ENCODE measurements around the gene SPTAN1.
"Not testable (repeated sequence)": the region's sequence is repeated elsewhere in the genome, so short reads cannot be mapped to it uniquely, and the experiment has no call there.

The SPTAN1 gene

GRCh38 chr9:128552744-128553440, 505 bp downstream of the SPTAN1 start:
- DNase-seq = peak in 37 of 56 donors; percentile 5 to 69 (median 45)

GRCh38 chr9:128553728-128554127, 1.3 kb downstream of the SPTAN1 start:
- no peak for DNase-seq

GRCh38 chr9:128554155-128554862, 1.9 kb downstream of the SPTAN1 start:
- DNase-seq = peak in 14 of 56 donors; percentile 4 to 30 (median 10)

DNA sequence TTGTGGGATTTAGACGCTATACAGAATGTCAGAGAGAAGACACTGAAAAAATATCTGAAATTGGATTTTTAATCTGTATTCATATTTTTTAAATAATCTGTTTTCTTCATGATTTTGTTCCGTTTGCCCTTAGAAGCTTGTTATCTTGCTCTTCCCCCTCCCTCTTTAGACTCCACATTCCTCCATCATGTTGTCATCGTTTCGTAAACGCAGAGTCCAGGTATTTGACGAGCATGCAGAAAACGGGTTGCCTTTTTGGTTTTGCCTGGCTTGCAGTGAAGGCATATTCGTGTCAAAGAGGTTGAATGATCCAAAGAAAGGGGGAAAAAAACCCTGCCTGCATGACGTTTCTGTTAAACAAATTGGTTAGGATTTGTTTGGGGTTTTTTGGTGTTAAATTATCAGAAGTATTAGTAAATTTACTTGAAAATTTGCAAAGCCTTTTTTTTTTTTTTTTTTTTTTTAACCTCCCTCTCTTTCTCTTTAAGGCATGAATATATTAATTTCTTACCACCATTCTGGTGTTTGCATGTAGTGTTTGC, 2.9 kb downstream of the SPTAN1 start:
- no peak for DNase-seq

GRCh38 chr9:128556276-128556675, 3.9 kb downstream of the SPTAN1 start:
- no peak for DNase-seq

DNA sequence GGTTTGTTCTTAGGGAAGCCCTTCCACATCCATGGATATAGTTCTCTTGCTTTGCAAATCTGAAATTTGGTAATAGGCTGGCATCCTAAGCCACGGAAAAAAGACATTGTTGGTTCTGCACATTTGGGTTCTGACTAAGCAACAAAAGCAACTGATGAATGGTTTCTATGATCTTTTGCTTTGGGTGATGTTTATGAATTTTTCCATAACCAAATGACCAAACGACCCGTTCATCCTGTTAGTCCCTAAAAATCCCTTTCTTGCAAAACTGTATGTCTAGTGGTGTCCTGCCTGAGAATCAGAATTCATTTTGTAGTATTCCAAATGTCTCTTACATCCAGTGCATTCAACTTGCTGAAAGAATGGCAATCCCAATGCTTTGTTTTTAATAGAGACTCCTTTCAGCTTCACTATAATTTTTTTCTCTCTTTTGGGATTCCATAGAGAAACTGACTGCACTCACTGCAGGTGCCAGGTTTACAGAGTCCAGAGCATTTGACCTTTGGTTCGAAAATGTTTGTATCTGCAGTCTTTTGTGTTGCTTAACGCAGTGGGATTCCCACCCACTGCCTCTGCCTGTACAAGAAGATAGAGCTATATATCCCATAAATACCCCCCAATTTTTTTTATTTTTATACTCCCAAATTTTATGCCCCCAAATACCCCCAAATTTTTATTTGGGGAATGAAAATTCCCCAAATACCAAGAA, 4.7 kb downstream of the SPTAN1 start:
- no peak for DNase-seq

- peak in 53 of 56 donors; percentile 22 to 93 (median 76) for DNase-seq
Measured at GRCh38 chr9:128558431-128559310, 6.3 kb downstream of the SPTAN1 start.

- DNase-seq = no peak
Measured at GRCh38 chr9:128565578-128565977, 13.2 kb downstream of the SPTAN1 start.

GRCh38 chr9:128568470-128569078, 16.2 kb downstream of the SPTAN1 start:
- DNase-seq = no peak

DNA sequence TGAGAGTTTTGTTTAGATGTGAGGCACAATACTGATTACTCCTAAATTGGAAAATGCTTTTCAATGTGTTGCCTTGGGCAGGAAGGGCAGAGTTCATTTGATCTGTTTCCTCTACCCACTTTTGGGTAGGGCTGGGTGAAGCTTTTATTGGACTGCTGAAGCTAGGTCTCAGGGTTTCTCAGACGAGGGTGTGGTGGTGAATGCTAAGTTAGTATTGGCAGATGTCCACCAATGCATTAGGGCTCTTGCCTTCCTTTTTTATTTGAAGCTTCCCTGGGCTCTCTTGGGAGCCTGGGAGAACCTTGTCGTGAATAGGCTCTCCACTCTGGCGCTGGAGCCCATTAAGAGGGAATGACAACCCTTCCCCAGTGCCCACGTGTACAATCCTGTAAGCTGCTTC, 23.1 kb downstream of the SPTAN1 start:
- DNase-seq = peak in 22 of 56 donors; percentile 3 to 68 (median 16)

- no peak for DNase-seq
Measured at GRCh38 chr9:128575916-128576315, 23.5 kb downstream of the SPTAN1 start.

- DNase-seq = no peak
Measured at GRCh38 chr9:128577206-128577605, 24.8 kb downstream of the SPTAN1 start.

GRCh38 chr9:128579194-128579593, 26.8 kb downstream of the SPTAN1 start:
- no peak for DNase-seq

- DNase-seq = no peak
Measured at GRCh38 chr9:128580731-128581130, 28.3 kb downstream of the SPTAN1 start.

DNA sequence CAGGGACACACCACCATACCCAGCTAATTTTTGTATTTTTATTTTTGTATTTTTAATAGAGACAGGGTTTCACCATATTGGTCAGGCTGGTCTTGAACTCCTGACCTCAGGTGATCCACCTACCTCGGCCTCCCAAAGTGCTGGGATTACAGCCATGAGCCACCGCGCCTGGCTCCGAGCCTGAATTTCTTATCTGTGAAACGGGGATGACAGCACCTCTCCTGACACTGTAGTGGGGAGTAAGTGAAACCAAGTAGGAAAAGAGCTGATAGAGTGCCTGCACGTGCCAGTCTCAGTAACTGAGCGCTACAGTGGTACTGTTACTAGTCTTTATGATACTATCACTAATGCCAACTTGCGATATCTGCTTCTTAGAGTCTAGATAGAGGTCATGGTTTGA, 32.8 kb downstream of the SPTAN1 start:
- not testable (repeated sequence) for DNase-seq

DNA sequence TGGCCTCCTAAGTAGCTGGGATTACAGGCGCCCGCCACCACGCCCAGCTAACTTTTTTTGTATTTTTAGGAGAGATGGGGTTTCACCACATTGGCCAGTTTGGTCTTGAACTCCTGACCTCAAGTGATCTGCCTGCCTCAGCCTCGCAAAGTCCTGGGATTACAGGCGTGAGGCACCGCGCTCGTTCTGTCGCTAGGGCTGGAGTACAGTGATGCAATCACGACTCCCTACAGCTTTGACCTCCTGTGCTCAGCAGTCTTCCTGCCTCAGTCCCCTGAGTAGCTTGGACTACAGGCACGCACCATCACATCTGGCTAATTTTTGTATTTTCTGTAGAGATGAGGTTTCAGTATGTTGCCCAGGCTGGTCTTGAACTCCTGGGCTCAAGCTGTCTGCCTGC, 34.5 kb downstream of the SPTAN1 start:
- DNase-seq = not testable (repeated sequence)

DNA sequence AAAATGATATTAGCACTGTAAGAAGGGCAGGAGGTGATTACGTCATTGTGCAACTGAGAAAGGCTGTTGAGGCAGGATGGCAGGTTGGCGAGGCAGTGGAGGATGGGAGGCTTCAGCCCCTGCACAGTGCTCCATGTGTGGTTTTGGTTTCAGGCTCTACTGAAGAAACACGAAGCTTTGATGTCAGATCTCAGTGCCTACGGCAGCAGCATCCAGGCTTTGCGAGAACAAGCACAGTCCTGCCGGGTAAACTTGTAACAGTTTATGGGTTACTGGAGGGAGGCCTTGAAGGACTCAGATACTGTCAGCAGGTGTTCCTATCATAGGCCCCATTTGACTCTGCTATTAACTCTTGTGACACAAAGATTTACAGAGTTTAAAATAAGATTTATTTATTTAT, 35.1 kb downstream of the SPTAN1 start:
- no peak for DNase-seq

DNA sequence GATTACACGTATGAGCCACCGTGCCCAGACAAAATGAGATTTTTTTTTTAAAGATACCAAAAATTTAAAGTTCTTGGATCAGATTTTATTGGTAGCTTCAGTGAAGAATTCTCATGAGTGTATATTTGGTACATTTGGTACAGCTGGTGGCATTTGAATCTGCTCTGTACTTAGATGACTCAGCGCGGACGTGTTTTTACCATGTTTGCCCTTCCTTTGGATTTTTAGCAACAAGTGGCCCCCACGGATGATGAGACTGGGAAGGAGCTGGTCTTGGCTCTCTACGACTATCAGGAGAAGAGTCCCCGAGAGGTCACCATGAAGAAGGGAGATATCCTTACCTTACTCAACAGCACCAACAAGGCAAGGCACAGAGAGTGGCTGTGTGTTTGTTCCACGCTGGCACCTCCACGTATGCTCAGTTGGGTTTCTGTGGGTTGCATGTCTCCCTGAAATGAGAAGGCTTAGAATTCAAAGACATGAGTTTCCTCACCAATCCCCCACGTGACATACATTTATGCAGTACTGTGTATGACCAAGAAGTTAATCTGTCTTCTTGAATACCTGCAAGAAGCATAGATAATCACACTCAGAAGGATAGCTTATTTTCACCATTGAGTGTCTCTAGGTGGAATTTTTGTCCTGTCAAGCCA, 36.3 kb downstream of the SPTAN1 start:
- peak in 2 of 56 donors; percentile 3 to 24 for DNase-seq

DNA sequence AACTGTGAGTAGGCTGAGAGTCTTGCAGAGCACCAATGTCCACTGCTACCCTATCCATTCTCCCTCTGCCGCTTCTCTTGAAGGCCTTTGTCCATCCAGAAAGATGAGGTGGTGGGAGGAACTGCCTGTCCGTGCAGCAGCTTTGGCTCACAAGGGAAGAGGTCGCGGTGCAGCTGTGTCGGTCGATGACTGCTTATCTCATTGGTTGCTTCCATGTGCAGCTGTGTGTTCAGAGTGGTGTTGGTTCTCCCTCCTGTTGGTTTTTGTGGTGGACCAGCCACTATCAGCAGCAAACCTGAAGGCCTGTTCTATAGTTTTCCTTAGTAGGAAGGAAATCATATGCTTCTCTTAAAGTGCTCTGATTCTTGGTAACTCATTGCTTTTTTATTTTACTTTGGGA, 40.7 kb downstream of the SPTAN1 start:
- DNase-seq = peak in 1 of 56 donors; percentile 10

DNA sequence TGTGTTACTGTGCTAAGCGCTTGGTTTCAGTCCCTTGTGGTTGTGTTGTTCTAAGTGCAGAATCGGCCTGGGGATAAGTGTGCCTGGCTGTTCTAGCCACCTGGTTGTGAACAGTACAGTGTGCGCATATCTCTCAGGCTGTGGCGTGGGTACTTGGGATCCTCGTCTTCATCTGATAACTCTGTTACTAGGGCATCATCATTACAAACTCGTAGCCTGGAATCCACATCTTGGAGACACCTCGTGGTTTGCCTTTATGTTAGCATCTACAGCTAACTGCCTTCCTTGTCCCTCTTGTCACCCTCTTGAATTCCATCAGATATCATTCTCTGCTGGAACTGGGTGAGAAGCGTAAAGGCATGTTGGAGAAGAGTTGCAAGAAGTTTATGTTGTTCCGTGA, 41.5 kb downstream of the SPTAN1 start:
- no peak for DNase-seq

All from amygdala (tissue), 56 donors.